Neural cell (in vitro differentiated cells): ENCODE measurements around the gene OSBPL1A. TPM values are rescaled to one million over a fixed set of nuclear protein-coding genes. Genes with fewer than 3 reads are reported as not detected.

Experiments used
- H2AFZ ChIP-seq: fragments of 200-600, 300-800 bp; sonication (generic), shearing (Covaris generic); 2 replicates; pipeline ENCODE4 v1.6.0; 2014; ENCODE audit warnings: low read depth, mild to moderate bottlenecking, antibody characterized with exemption, low read length, moderate library complexity
- H3F3A ChIP-seq: fragments of 200-600 bp; shearing (Covaris generic); 2 replicates; pipeline ENCODE4 v1.6.1; 2016; ENCODE audit warnings: mild to moderate bottlenecking, moderate library complexity, mixed read lengths, antibody characterized with exemption, low read length; ENCODE audit not compliant: insufficient read depth, poor library complexity, severe bottlenecking
- H3K27ac ChIP-seq: fragments of 200-600, 300-800 bp; sonication (generic), shearing (Covaris generic); 2 replicates; pipeline ENCODE4 v1.5.1; 2014; ENCODE audit warnings: mild to moderate bottlenecking, low read length, moderate library complexity
- H3K27me3 ChIP-seq: fragments of 300-800, 200-600 bp; sonication (generic), shearing (Covaris generic); 2 replicates; pipeline ENCODE4 v1.6.0; 2014; ENCODE audit warnings: mild to moderate bottlenecking, low read depth, low read length, moderate library complexity; ENCODE audit not compliant: insufficient read depth
- H3K36me3 ChIP-seq: fragments of 300-800, 200-600 bp; sonication (generic), shearing (Covaris generic); 2 replicates; pipeline ENCODE4 v1.5.1; 2014; ENCODE audit warnings: mild to moderate bottlenecking, antibody characterized with exemption, low read length, moderate library complexity; ENCODE audit not compliant: insufficient read depth
- H3K4me2 ChIP-seq: fragments of 300-800, 200-600 bp; sonication (generic), shearing (Covaris generic); 2 replicates; pipeline ENCODE4 v1.6.0; 2014; ENCODE audit warnings: mild to moderate bottlenecking, low read length
- H3K4me3 ChIP-seq: fragments of 300-800, 200-600 bp; sonication (generic), shearing (Covaris generic); 2 replicates; pipeline ENCODE4 v1.5.1; 2014; ENCODE audit warnings: mild to moderate bottlenecking, low read length, moderate library complexity
- H3K79me2 ChIP-seq: fragments of 200-600 bp; shearing (Covaris generic); replicated peaks from 2 replicates; pipeline ENCODE4 v1.6.0; 2014; ENCODE audit warnings: mild to moderate bottlenecking, low read length, moderate library complexity; ENCODE audit not compliant: insufficient read depth
- H3K9ac ChIP-seq: fragments of 300-800, 200-600 bp; sonication (generic), shearing (Covaris generic); 2 replicates; pipeline ENCODE4 v1.6.1; 2016; ENCODE audit warnings: mild to moderate bottlenecking, low read length, mixed read lengths
- H3K9me2 ChIP-seq: fragments of 200-600 bp; shearing (Covaris generic); 2 replicates; pipeline ENCODE4 v1.6.1; 2016; ENCODE audit warnings: mild to moderate bottlenecking, low read length, mixed read lengths; ENCODE audit not compliant: insufficient read depth
- H3K9me3 ChIP-seq: fragments of 200-600, 300-800 bp; sonication (generic), shearing (Covaris generic); 2 replicates; pipeline ENCODE4 v1.6.1; 2016; ENCODE audit warnings: mild to moderate bottlenecking, mixed run types, low read length, moderate library complexity, mixed read lengths
- H4K20me1 ChIP-seq: fragments of 200-600 bp; shearing (Covaris generic); 2 replicates; pipeline ENCODE4 v1.6.1; 2016; ENCODE audit warnings: mild to moderate bottlenecking, mixed run types; ENCODE audit not compliant: insufficient read depth
- EP300 ChIP-seq: fragments of 450-650 bp; conservative IDR thresholded peaks from 2 replicates; pipeline ENCODE4 v1.6.1; 2014; ENCODE audit warnings: antibody characterized with exemption, mild to moderate bottlenecking, moderate library complexity; ENCODE audit not compliant: poor library complexity, severe bottlenecking
- EZH2 ChIP-seq: fragments of 200-600, 300-800 bp; shearing (Covaris generic), sonication (generic); IDR thresholded peaks from 2 replicates; pipeline ENCODE4 v1.6.1; 2014; ENCODE audit warnings: antibody characterized with exemption, low read length, borderline replicate concordance, mild to moderate bottlenecking; ENCODE audit not compliant: insufficient read depth, poor library complexity, severe bottlenecking
- MXI1 ChIP-seq: fragments of 450-650 bp; conservative IDR thresholded peaks from 2 replicates; pipeline ENCODE4 v1.6.1; 2014; ENCODE audit warnings: antibody characterized with exemption, mild to moderate bottlenecking; ENCODE audit not compliant: poor library complexity, severe bottlenecking
- POLR2AphosphoS5 ChIP-seq: IDR thresholded peaks from 2 replicates; pipeline ENCODE4 v1.6.1; 2012
- RAD21 ChIP-seq: fragments of 450-650 bp; conservative IDR thresholded peaks from 2 replicates; pipeline ENCODE4 v1.6.1; 2014; ENCODE audit warnings: antibody characterized with exemption, mild to moderate bottlenecking, moderate library complexity
- SMC3 ChIP-seq: fragments of 450-650 bp; conservative IDR thresholded peaks from 2 replicates; pipeline ENCODE4 v1.6.1; 2014; ENCODE audit warnings: antibody characterized with exemption, mild to moderate bottlenecking, moderate library complexity; ENCODE audit not compliant: poor library complexity
- TAF1 ChIP-seq: IDR thresholded peaks from 2 replicates; pipeline ENCODE4 v1.6.1; 2012; ENCODE audit warnings: low read depth
- polyA plus RNA-seq: library from polyadenylated mRNA; depleted of rRNA; stranded (reverse); fragments of >200 nt; gene quantifications from 2 replicates; pipeline ENCODE4 v1.2.3, GENCODE V29; 2014
- TF ChIP-seq, protein P1 (sequence below): fragments of 450-650 bp; IDR thresholded peaks from 2 replicates; pipeline ENCODE4 v1.5.1; 2014; ENCODE audit warnings: antibody characterized with exemption, mild to moderate bottlenecking, moderate library complexity; ENCODE audit not compliant: poor library complexity, severe bottlenecking
- TF ChIP-seq, protein P2 (sequence below): IDR thresholded peaks from 2 replicates; pipeline ENCODE4 v1.6.1; 2012; ENCODE audit warnings: borderline replicate concordance

OSBPL1A gene
- polyA plus RNA-seq, 1 donor from 2014 or later: 24.9 TPM

DNA sequence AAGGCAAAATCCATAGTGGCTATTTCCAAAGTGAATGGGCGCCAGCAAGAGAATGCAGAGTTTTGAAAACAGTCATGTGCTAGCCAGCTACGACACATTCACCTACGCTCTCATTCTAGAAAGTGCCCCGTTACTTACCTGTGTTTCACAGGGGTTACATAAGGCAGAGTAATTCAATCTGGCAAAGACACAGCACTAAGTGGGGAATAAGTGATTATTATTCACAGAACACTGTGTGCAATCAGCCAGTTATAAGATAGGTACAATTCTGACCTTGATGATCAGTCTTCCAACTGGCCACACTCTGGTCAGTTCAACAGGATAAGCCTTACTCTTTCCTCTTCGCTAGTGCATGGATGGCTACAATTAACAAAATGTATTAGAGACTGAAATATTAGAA is 152.9 kb downstream of the OSBPL1A start:
- Histone ChIP-seq H3F3A (no peaks in the 10 kb centered on the region), H3K9me2 (no peaks in the 10 kb centered on the region), H3K4me3 (no peak overlapping the region), H4K20me1 (no peaks in the 10 kb centered on the region), H2AFZ (no peak overlapping the region), H3K27me3 (no peaks in the 10 kb centered on the region), H3K79me2 (no peaks in the 10 kb centered on the region), H3K9ac (no peak overlapping the region), H3K27ac (no peak overlapping the region), H3K36me3 (no peaks in the 10 kb centered on the region), H3K9me3 (no peaks in the 10 kb centered on the region), H3K4me2 (no peak overlapping the region)
- TF ChIP-seq, protein P1, sequence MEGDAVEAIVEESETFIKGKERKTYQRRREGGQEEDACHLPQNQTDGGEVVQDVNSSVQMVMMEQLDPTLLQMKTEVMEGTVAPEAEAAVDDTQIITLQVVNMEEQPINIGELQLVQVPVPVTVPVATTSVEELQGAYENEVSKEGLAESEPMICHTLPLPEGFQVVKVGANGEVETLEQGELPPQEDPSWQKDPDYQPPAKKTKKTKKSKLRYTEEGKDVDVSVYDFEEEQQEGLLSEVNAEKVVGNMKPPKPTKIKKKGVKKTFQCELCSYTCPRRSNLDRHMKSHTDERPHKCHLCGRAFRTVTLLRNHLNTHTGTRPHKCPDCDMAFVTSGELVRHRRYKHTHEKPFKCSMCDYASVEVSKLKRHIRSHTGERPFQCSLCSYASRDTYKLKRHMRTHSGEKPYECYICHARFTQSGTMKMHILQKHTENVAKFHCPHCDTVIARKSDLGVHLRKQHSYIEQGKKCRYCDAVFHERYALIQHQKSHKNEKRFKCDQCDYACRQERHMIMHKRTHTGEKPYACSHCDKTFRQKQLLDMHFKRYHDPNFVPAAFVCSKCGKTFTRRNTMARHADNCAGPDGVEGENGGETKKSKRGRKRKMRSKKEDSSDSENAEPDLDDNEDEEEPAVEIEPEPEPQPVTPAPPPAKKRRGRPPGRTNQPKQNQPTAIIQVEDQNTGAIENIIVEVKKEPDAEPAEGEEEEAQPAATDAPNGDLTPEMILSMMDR: no peak
- TF ChIP-seq SMC3 (no peak), TAF1 (no peak), MXI1 (no peak), EP300 (no peak), POLR2AphosphoS5 (no peak), EZH2 (no peak), RAD21 (no peak)
- TF ChIP-seq, protein P2, sequence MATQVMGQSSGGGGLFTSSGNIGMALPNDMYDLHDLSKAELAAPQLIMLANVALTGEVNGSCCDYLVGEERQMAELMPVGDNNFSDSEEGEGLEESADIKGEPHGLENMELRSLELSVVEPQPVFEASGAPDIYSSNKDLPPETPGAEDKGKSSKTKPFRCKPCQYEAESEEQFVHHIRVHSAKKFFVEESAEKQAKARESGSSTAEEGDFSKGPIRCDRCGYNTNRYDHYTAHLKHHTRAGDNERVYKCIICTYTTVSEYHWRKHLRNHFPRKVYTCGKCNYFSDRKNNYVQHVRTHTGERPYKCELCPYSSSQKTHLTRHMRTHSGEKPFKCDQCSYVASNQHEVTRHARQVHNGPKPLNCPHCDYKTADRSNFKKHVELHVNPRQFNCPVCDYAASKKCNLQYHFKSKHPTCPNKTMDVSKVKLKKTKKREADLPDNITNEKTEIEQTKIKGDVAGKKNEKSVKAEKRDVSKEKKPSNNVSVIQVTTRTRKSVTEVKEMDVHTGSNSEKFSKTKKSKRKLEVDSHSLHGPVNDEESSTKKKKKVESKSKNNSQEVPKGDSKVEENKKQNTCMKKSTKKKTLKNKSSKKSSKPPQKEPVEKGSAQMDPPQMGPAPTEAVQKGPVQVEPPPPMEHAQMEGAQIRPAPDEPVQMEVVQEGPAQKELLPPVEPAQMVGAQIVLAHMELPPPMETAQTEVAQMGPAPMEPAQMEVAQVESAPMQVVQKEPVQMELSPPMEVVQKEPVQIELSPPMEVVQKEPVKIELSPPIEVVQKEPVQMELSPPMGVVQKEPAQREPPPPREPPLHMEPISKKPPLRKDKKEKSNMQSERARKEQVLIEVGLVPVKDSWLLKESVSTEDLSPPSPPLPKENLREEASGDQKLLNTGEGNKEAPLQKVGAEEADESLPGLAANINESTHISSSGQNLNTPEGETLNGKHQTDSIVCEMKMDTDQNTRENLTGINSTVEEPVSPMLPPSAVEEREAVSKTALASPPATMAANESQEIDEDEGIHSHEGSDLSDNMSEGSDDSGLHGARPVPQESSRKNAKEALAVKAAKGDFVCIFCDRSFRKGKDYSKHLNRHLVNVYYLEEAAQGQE: no peak

DNA sequence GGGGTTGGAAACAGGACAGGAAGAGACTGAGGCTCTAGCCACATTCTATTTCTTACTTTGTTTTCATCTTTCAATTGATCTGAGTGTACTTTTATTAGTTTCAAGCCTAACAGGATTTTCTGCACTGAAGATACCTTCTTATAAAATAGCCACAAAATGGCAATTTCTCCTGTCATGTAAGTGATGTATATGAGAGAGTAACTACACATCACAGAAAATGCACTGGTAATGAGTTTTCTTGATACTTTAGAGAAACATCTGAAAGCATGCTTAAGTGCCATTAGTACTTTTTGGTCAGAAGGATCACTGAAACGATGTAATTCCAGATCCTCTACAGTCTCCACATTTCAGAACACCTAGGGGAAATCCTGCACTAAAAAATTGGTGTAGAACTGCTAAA is 153.9 kb downstream of the OSBPL1A start:
- no peak overlapping the region for H3K4me2 ChIP-seq
- H3K9ac ChIP-seq: no peak overlapping the region
- H3K4me3 ChIP-seq: no peak overlapping the region
- H3K79me2 ChIP-seq: no peaks in the 10 kb centered on the region
- H3K27ac ChIP-seq: no peak overlapping the region
- no peaks in the 10 kb centered on the region for H3F3A ChIP-seq
- H3K9me3 ChIP-seq: no peaks in the 10 kb centered on the region
- no peaks in the 10 kb centered on the region for H3K9me2 ChIP-seq
- H4K20me1 ChIP-seq: no peaks in the 10 kb centered on the region
- no peak overlapping the region for H2AFZ ChIP-seq
- TF ChIP-seq, protein P1: no peak
- TF ChIP-seq EP300: no peak
- TF ChIP-seq TAF1: no peak
- TF ChIP-seq MXI1: no peak
- no peak for TF ChIP-seq POLR2AphosphoS5
- no peak for TF ChIP-seq EZH2
- TF ChIP-seq SMC3: no peak
- TF ChIP-seq, protein P2: no peak
- no peak for TF ChIP-seq RAD21
- H3K27me3 ChIP-seq: no peaks in the 10 kb centered on the region
- H3K36me3 ChIP-seq: no peaks in the 10 kb centered on the region
